B cell (primary cell): ENCODE results near the gene MCM3AP.

Source experiments
- CTCF ChIP-seq: fragments of 200-600 bp; IDR thresholded peaks from one replicate; pipeline ENCODE4 v1.8.0; 2022; ENCODE audit warnings: antibody characterized with exemption, mild to moderate bottlenecking
- EZH2 ChIP-seq: IDR thresholded peaks from 2 replicates; pipeline ENCODE4 v1.6.1; 2012; ENCODE audit warnings: borderline replicate concordance, low read depth, mild to moderate bottlenecking, moderate library complexity, low read length; ENCODE audit not compliant: insufficient read depth, poor library complexity, severe bottlenecking

DNA sequence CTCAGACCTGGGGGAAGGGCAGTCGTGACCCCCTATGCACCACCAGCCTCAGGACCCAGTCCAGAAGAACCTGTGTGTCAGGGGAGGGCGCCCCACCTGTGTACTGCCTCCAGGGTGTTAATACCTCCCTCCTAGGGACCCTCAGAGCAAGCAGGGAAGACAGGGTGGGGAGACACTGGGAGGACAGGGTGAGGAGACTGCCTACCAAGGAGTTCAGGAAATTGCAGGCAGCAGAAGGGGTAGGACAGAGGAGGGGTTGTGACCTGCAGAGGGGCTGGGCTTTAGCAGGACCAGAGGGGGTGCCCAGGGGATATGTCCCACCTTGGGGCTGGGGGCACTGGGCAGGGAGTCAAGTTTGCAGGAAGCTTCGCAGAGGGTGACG, 33.0 kb upstream of the MCM3AP start:
- TF ChIP-seq CTCF (no peak), EZH2 (no peak)
